NOMO-1 (cell line): ENCODE data around the gene CLDN15.
"Not testable (repeated sequence)": the region's sequence is repeated elsewhere in the genome, so short reads cannot be mapped to it uniquely, and the experiment has no call there.

Experiments
- DNase-seq, 2 experiments: peaks; one replicate each; lab custom pipeline; 2025; ENCODE audit not compliant: unreplicated experiment in 2 of 2; lab: John Stamatoyannopoulos, UW

The CLDN15 gene

GRCh38 chr7:101237206-101238067 lies at the start of gene CLDN15:
Gene CLDN15, minus strand, starts transcription at chr7:101237802. Its CDS starts 221 bp downstream, at chr7:101237581.
- DNase-seq: peak; percentile 13 to 57

- peak in 1 of 2 experiments; percentile 8 for DNase-seq
These were observed 49.4 kb upstream of the CLDN15 start for GRCh38 chr7:101287032-101287431.

GRCh38 chr7:101285880-101286279 lies 48.3 kb upstream of the CLDN15 start:
- DNase-seq: not testable (repeated sequence)

- no peak for DNase-seq
These were observed 47.6 kb upstream of the CLDN15 start for GRCh38 chr7:101285171-101285570.

- not testable (repeated sequence) for DNase-seq
These were observed 43.3 kb upstream of the CLDN15 start for GRCh38 chr7:101280912-101281311.

- no peak for DNase-seq
These were observed 41.1 kb upstream of the CLDN15 start for GRCh38 chr7:101278461-101279292.

GRCh38 chr7:101277155-101277554 lies 39.6 kb upstream of the CLDN15 start:
- DNase-seq: no peak

GRCh38 chr7:101273206-101273605 lies 35.6 kb upstream of the CLDN15 start:
- DNase-seq: no peak

GRCh38 chr7:101271021-101271420 lies 33.4 kb upstream of the CLDN15 start:
- DNase-seq: peak in 1 of 2 experiments; percentile 34

- no peak for DNase-seq
These were observed 32.1 kb upstream of the CLDN15 start for GRCh38 chr7:101269664-101270063.

- DNase-seq: no peak
These were observed 28.3 kb upstream of the CLDN15 start for GRCh38 chr7:101265622-101266516.

- not testable (repeated sequence) for DNase-seq
These were observed 26.6 kb upstream of the CLDN15 start for GRCh38 chr7:101264102-101264706.

GRCh38 chr7:101258243-101258731 lies 20.7 kb upstream of the CLDN15 start:
- no peak for DNase-seq

- DNase-seq: peak in 1 of 2 experiments; percentile 56
These were observed 18.2 kb upstream of the CLDN15 start for GRCh38 chr7:101255796-101256195.

- DNase-seq: not testable (repeated sequence)
These were observed 15.6 kb upstream of the CLDN15 start for GRCh38 chr7:101253199-101253598.

GRCh38 chr7:101251871-101252659 lies 14.5 kb upstream of the CLDN15 start:
- peak; percentile 99 for DNase-seq

- DNase-seq: no peak
These were observed 12.7 kb upstream of the CLDN15 start for GRCh38 chr7:101250324-101250723.

- no peak for DNase-seq
These were observed 10.7 kb upstream of the CLDN15 start for GRCh38 chr7:101248276-101248675.

GRCh38 chr7:101245147-101245668 lies 7.6 kb upstream of the CLDN15 start:
- no peak for DNase-seq
